ENCODE results near the gene PHACTR4.

PHACTR4 gene

GRCh38 chr1:28341591-28341990 lies 27.9 kb upstream of the PHACTR4 start (continued):
- TF ChIP-seq ZNF645 (tag by site-specific recombination; IDR thresholded peaks at IDR 0.05) = no peak
- no peak for TF ChIP-seq ZNF423 (tag by site-specific recombination; IDR thresholded peaks at IDR 0.05)
- no peak for TF ChIP-seq ZNF776 (tag by site-specific recombination; IDR thresholded peaks at IDR 0.05; ENCODE audit: borderline replicate concordance)
- no peak for TF ChIP-seq ZNF529 (tag by site-specific recombination; IDR thresholded peaks at IDR 0.05; ENCODE audit: insufficient replicate concordance)
- TF ChIP-seq ZNF510 (tag by site-specific recombination; IDR thresholded peaks at IDR 0.05; ENCODE audit: insufficient replicate concordance) = no peak
- no peak for TF ChIP-seq MYNN (tag by site-specific recombination; IDR thresholded peaks at IDR 0.05; ENCODE audit: borderline replicate concordance)
- TF ChIP-seq ZNF2 (tag by site-specific recombination; IDR thresholded peaks at IDR 0.05) = no peak
- no peak for TF ChIP-seq PRDM1 (tag by site-specific recombination; IDR thresholded peaks at IDR 0.05)
- TF ChIP-seq ZNF513 (tag by site-specific recombination; IDR thresholded peaks at IDR 0.05) = no peak
- TF ChIP-seq PRDM10 (tag by site-specific recombination; IDR thresholded peaks at IDR 0.05) = no peak
- no peak for TF ChIP-seq ZNF544 (tag by site-specific recombination; IDR thresholded peaks at IDR 0.05)
- TF ChIP-seq ZBTB21 (tag by site-specific recombination; IDR thresholded peaks at IDR 0.05) = no peak
- TF ChIP-seq ZBTB8A (tag by site-specific recombination; IDR thresholded peaks at IDR 0.05) = no peak
- no peak for TF ChIP-seq ZNF174 (tag by site-specific recombination; IDR thresholded peaks at IDR 0.05)

- Histone ChIP-seq H3K9me3 (ENCODE audit: control insufficient read depth, insufficient read depth, low read depth, low read length) (no peaks in the 10 kb centered on the region), H3K36me3 (ENCODE audit: control insufficient read depth in 2 of 2, insufficient read depth in 1 of 2, low read length in 2 of 2) (no peaks in the 10 kb centered on the region), H3K4me3 (ENCODE audit: low read depth, low read length) (no peak overlapping the region), H3K4me1 (ENCODE audit: control insufficient read depth, insufficient read depth, low read length) (no peaks in the 10 kb centered on the region), H3K27ac (ENCODE audit: extremely low read depth, low read depth, low read length) (no peak overlapping the region)
- POLR2A ChIA-PET = interaction anchor here (0.7 to 1.2 kb wide), 2 partner anchors 26 to 63 kb away, joined by 4 to 6 read pairs; partner anchors contain the start of gene PHACTR4
- TF ChIP-seq ZNF341 (tag by site-specific recombination; IDR thresholded peaks at IDR 0.05; ENCODE audit: low read depth) = no peak
- TF ChIP-seq ZNF302 (tag by site-specific recombination; IDR thresholded peaks at IDR 0.05; ENCODE audit: low read depth) = no peak
- TF ChIP-seq ZBTB8A (tag by site-specific recombination; IDR thresholded peaks at IDR 0.05) = no peak
- TF ChIP-seq ZSCAN23 (tag by site-specific recombination; IDR thresholded peaks at IDR 0.05) = no peak
- no peak for TF ChIP-seq ZNF510 (tag by site-specific recombination; IDR thresholded peaks at IDR 0.05; ENCODE audit: insufficient replicate concordance)
- no peak for TF ChIP-seq PRDM1 (tag by site-specific recombination; IDR thresholded peaks at IDR 0.05)
- TF ChIP-seq CTCF (tag by site-specific recombination; IDR thresholded peaks at IDR 0.05) = no peak
- no peak for TF ChIP-seq ZNF548 (tag by site-specific recombination; IDR thresholded peaks at IDR 0.05)
- TF ChIP-seq ZNF580 (tag by site-specific recombination; IDR thresholded peaks at IDR 0.05) = no peak
- no peak for TF ChIP-seq PRDM10 (tag by site-specific recombination; IDR thresholded peaks at IDR 0.05)
- no peak for TF ChIP-seq ZNF16 (tag by site-specific recombination; IDR thresholded peaks at IDR 0.05; ENCODE audit: low read depth)
- TF ChIP-seq ZNF677 (tag by site-specific recombination; IDR thresholded peaks at IDR 0.05) = no peak
- CTCF ChIA-PET = interaction anchor here (0.6 to 1.2 kb wide), 2 partner anchors 15 to 95 kb away, joined by 3 read pairs; no protein-coding TSS in a partner anchor
Observed at GRCh38 chr1:28343405-28343804, 26.1 kb upstream of the PHACTR4 start.

Data from HEK293 (cell line).